ENCODE data around the gene APOL3. TPM values are rescaled to one million over a fixed set of nuclear protein-coding genes. Genes with fewer than 3 reads are reported as not detected.

The APOL3 gene
- total RNA-seq, 5 donors from 2014 or later (not counting 1 experiment from before 2014, with no cell fraction given): 152 to 191 (median 167) TPM

DNA sequence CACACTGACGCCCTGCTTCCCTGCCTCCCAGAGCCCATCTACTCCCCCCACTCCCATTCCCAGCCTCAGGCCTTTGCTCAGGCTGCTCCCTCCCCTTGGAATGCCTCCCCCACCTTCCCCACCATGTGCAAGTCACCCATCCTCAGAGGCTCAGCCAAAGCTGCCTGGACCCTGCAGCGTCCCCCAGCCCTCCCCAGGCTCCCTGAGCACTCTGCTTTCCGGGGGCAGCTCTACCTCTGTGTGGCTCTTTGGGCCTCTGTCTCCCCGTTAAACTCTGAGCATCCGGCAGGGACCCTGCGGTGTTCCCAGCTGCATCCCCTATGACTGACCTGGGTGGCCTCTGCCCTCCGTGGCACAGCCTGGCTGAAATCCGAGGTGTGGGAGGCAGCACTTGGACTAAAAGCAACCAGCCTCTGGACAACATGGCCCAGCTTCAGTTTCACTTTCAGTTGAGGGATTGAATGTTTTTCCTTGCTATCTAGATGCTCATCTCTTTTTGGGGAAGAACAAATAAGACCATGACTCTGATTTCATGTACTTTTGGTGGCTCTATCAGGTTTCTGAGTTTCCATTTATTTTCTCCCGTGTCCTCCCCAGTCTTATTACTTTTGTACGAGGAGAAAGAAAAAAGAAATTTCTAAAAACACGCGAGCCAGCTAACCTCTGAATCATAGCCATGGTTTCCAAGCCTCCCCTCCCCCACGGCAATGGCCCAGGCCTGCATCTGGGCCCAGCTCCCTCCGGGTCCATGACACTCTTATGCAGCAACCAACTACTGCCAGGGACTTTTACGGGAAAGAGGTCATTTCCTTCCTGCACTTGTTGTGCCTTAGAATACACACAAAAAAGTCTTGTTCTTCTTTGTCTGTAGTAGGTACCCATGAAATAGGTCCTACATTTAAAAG, 3.8 kb downstream of the APOL3 start:
- H3K36me3 Mint-ChIP-seq: peaks cover 40% of the 10 kb centered on the region

DNA sequence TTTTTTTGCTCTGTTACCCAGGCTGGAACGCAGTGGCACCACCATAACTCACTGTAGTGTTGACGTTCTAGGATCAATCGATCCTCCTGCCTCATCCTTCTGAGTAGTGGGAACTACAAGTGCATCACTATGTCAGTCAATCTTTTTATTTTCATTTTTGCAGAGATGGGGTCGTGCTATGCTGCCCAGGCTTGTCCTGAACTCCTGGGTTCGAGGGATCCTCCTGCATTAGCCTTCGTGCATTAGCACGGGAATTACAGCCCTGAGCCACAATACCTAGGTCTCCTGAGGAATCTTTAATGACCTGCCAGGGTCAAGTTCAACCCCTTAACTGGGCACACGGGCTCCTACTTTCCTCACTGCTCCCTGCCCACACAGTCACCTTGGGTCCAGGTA, 4.4 kb downstream of the APOL3 start:
- no peak for DNase-seq
- ChIA-PET CTCF (interaction anchor here (0.6 to 1.2 kb wide), 5 partner anchors 22 to 115 kb away, joined by 3 read pairs; no protein-coding TSS in a partner anchor), POLR2A (no interaction called here)
- no peaks in the 10 kb centered on the region for H3K27me3 ChIP-seq (replicated peaks in 1 of 2; ENCODE audit: control insufficient read depth in 2 of 2, extremely low read depth in 1 of 2, insufficient read depth in 2 of 2, low read length in 1 of 2)
- 62% methylated on average over 8 of the region's 8 CpGs for WGBS (ENCODE audit: insufficient coverage)
- peaks cover 25 to 82% of the 10 kb centered on the region in 2 experiments for H3K4me1 ChIP-seq (ENCODE audit: control insufficient read depth in 1 of 2, extremely low read depth in 1 of 2, insufficient read depth in 2 of 2, low read length in 2 of 2)
- peak overlapping the region; percentile 66 to 78 for H3K4me3 ChIP-seq (ENCODE audit: control insufficient read depth in 1 of 2, extremely low read depth in 1 of 2, low read length in 1 of 2)
- Mint-ChIP-seq H3K9me3 (peaks cover 0 to 4% (median 4%) of the 10 kb centered on the region in 3 donors), H3K27me3 (no peaks in the 10 kb centered on the region), H3K4me3 (peak overlapping the region; percentile 95 to 98 (median 96)), H3K27ac (peak overlapping the region; percentile 99 to 100), H3K4me1 (peaks cover 83 to 99% (median 98%) of the 10 kb centered on the region in 3 donors), H3K36me3 (peaks cover 45% of the 10 kb centered on the region)
- no peak for ATAC-seq (replicated peaks in 1 of 4)
- peaks cover 0 to 15% of the 10 kb centered on the region in 2 donors for H3K36me3 ChIP-seq (ENCODE audit: control insufficient read depth in 2 of 2, extremely low read depth in 1 of 2, insufficient read depth in 1 of 2, low read length in 1 of 2)
- no peaks in the 10 kb centered on the region for H3K9me3 ChIP-seq
- peak overlapping the region; percentile 95 for H3K27ac ChIP-seq (ENCODE audit: low read length)

More for the DNA sequence above, 3.8 kb downstream of the APOL3 start:
- Histone ChIP-seq H3K27ac (ENCODE audit: low read length) (peak overlapping the region; percentile 95), H3K9me3 (no peaks in the 10 kb centered on the region), H3K4me3 (ENCODE audit: control insufficient read depth in 1 of 2, extremely low read depth in 1 of 2, low read length in 1 of 2) (peak overlapping the region; percentile 66 to 78), H3K27me3 (replicated peaks in 1 of 2; ENCODE audit: control insufficient read depth in 2 of 2, extremely low read depth in 1 of 2, insufficient read depth in 2 of 2, low read length in 1 of 2) (no peaks in the 10 kb centered on the region), H3K36me3 (ENCODE audit: control insufficient read depth in 2 of 2, extremely low read depth in 1 of 2, insufficient read depth in 1 of 2, low read length in 1 of 2) (peaks cover 0 to 15% of the 10 kb centered on the region in 2 donors), H3K4me1 (ENCODE audit: control insufficient read depth in 1 of 2, extremely low read depth in 1 of 2, insufficient read depth in 2 of 2, low read length in 2 of 2) (peaks cover 29 to 85% of the 10 kb centered on the region in 2 experiments)
- no peaks in the 10 kb centered on the region for H3K27me3 Mint-ChIP-seq
- ChIA-PET CTCF (interaction anchor here (0.6 to 1.4 kb wide), 5 partner anchors 12 to 66 kb away, joined by 3 to 5 read pairs (median 3); no protein-coding TSS in a partner anchor), POLR2A (interaction anchor here in 1 of 2 donors (0.9 kb wide), 1 partner anchor 17 kb away, joined by 3 read pairs; no protein-coding TSS in a partner anchor)
- peaks cover 0 to 4% (median 3%) of the 10 kb centered on the region in 3 donors for H3K9me3 Mint-ChIP-seq
- DNase-seq (peak in 34 of 35 experiments; percentile 41 to 86 (median 71)), ATAC-seq (replicated peaks in 1 of 4) (peak; percentile 25 to 70 (median 34))
- WGBS (ENCODE audit: insufficient coverage): 11% methylated on average over 9 of the region's 15 CpGs
- H3K4me1 Mint-ChIP-seq: peaks cover 83 to 99% (median 98%) of the 10 kb centered on the region in 3 donors
- H3K27ac Mint-ChIP-seq: peak overlapping the region; percentile 99 to 100
- peak overlapping the region; percentile 95 to 98 (median 96) for H3K4me3 Mint-ChIP-seq

DNA sequence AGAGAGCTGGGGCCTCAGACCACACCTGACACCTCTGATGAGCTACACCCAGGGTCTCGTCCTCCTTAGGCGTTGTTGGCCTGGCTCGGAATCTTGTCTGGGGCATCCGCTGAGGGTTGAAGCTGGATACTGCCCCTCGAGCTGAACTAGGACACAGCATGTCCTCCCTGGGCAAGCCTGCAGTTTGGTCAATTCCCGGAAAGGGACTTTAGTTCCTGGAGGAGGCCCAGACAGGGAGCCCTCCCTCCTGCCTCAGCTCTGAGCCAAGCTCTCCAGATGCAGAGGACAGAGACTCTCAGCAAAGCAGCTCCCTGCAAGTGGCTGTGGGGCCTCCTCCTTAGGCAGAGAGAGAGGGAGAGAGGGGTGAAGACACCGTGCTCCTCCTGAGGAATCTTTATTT, 4.9 kb downstream of the APOL3 start:
- Histone ChIP-seq H3K27ac (ENCODE audit: low read length) (peak overlapping the region; percentile 95), H3K4me1 (ENCODE audit: control insufficient read depth in 1 of 2, extremely low read depth in 1 of 2, insufficient read depth in 2 of 2, low read length in 2 of 2) (peaks cover 22 to 78% of the 10 kb centered on the region in 2 experiments), H3K9me3 (no peaks in the 10 kb centered on the region), H3K4me3 (ENCODE audit: control insufficient read depth in 1 of 2, extremely low read depth in 1 of 2, low read length in 1 of 2) (peak overlapping the region in 1 of 2 donors; percentile 66), H3K27me3 (replicated peaks in 1 of 2; ENCODE audit: control insufficient read depth in 2 of 2, extremely low read depth in 1 of 2, insufficient read depth in 2 of 2, low read length in 1 of 2) (no peaks in the 10 kb centered on the region), H3K36me3 (ENCODE audit: control insufficient read depth in 2 of 2, extremely low read depth in 1 of 2, insufficient read depth in 1 of 2, low read length in 1 of 2) (peaks cover 0 to 15% of the 10 kb centered on the region in 2 donors)
- Mint-ChIP-seq H3K36me3 (peaks cover 49% of the 10 kb centered on the region), H3K4me1 (peaks cover 83 to 99% (median 98%) of the 10 kb centered on the region in 3 donors), H3K27me3 (no peaks in the 10 kb centered on the region), H3K27ac (peak overlapping the region; percentile 99 to 100), H3K4me3 (peak overlapping the region; percentile 95 to 98 (median 96)), H3K9me3 (peaks cover 0 to 4% (median 4%) of the 10 kb centered on the region in 3 donors)
- no peak for DNase-seq
- ChIA-PET POLR2A (no interaction called here), CTCF (interaction anchor here in 1 of 2 donors (0.7 to 1.2 kb wide), 2 partner anchors 22 to 114 kb away, joined by 3 read pairs; no protein-coding TSS in a partner anchor)
- WGBS (ENCODE audit: insufficient coverage): 89% methylated on average over 6 of the region's 7 CpGs
- no peak for ATAC-seq (replicated peaks in 1 of 4)

DNA sequence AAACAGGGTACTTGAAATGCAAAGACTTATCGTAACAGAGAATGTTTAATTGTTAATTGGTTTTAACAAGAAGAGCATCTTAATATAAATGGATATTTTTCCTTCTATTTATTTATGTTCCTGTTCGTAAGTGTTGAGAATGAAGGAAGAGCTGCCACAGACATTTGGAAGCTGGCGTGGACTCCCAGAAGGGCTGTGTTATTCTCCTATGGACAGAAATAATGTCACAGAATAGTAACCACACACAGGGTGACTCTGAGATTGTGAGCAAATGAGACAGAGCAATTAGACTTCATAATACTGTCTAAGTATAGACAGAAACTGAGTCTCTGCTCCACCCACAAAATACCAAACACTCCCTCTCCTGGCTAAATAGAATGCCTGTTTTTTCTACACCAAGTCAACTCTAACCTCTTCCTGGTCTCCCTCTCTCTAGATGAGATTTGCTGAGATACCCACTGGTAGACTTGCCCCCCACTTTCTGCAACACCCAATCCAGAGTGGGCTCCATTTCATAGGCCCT, 6.1 kb downstream of the APOL3 start:
- WGBS (ENCODE audit: insufficient coverage): no CpG with 5 or more reads among the region's 3 CpGs
- CTCF ChIA-PET: no interaction called here
- no peak for ATAC-seq (replicated peaks in 1 of 4)
- no peak for DNase-seq
- Histone ChIP-seq H3K36me3 (ENCODE audit: control insufficient read depth in 2 of 2, extremely low read depth in 1 of 2, insufficient read depth in 1 of 2, low read length in 1 of 2) (peaks cover 0 to 22% of the 10 kb centered on the region in 2 donors), H3K27ac (ENCODE audit: low read length) (peak overlapping the region; percentile 95), H3K4me3 (ENCODE audit: control insufficient read depth in 1 of 2, extremely low read depth in 1 of 2, low read length in 1 of 2) (no peak overlapping the region), H3K27me3 (replicated peaks in 1 of 2; ENCODE audit: control insufficient read depth in 2 of 2, extremely low read depth in 1 of 2, insufficient read depth in 2 of 2, low read length in 1 of 2) (no peaks in the 10 kb centered on the region), H3K4me1 (ENCODE audit: control insufficient read depth in 1 of 2, extremely low read depth in 1 of 2, insufficient read depth in 2 of 2, low read length in 2 of 2) (peaks cover 19 to 74% of the 10 kb centered on the region in 2 experiments), H3K9me3 (no peaks in the 10 kb centered on the region)
- Mint-ChIP-seq H3K36me3 (peaks cover 58% of the 10 kb centered on the region), H3K4me1 (peaks cover 93 to 98% (median 98%) of the 10 kb centered on the region in 3 donors), H3K9me3 (peaks cover 0 to 4% (median 4%) of the 10 kb centered on the region in 3 donors), H3K4me3 (peak overlapping the region; percentile 95 to 98 (median 96)), H3K27me3 (no peaks in the 10 kb centered on the region), H3K27ac (peak overlapping the region; percentile 99 to 100)
- POLR2A ChIA-PET: no interaction called here

DNA sequence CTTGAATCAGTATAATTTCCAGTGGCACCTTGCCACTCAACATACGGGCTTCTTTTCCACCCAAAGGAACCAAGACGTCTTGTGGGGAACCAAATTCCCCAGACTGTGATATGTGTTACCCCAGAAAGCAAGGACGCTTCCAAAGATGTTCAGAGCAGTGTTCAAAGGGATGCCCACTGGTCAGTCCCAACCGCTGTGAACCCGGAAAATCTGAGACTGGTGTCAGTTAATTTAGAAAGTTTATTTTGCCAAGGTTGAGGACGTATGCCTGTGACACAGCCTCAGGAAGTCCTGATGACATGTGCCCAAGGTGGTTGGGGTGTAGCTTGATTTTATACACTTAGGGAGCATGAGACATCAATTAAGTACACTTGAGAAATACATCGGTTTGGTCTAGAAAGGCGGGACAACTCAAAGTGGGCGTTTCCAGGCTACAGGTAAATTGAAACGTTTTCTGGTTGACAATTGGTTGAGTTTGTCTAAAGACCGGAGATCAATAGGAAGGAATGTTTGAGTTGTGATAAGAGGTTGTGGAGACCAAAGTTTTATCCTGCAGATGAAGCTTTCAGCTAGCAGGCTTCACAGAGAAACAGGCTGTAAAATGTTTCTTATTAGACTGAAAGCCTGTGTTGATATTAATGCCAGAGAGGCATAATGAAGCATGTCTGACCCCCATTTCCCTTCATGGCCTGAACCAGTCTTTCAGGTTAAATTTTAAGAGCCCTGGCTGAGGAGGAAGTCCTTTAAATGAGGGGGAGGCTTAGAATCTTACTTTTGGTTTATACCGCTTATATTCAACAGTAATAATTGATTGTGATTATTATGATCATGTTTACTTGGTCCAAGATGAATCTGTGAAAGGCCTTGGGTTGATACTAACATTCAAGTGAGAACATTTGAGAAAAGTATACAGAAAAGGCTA, 6.8 kb downstream of the APOL3 start:
- WGBS (ENCODE audit: insufficient coverage): 81% methylated on average over 8 of the region's 12 CpGs
- H3K9me3 Mint-ChIP-seq: peaks cover 0 to 4% (median 4%) of the 10 kb centered on the region in 3 donors
- DNase-seq: no peak
- peaks cover 91 to 96% (median 93%) of the 10 kb centered on the region in 3 donors for H3K4me1 Mint-ChIP-seq
- Histone ChIP-seq H3K36me3 (ENCODE audit: control insufficient read depth in 2 of 2, extremely low read depth in 1 of 2, insufficient read depth in 1 of 2, low read length in 1 of 2) (peaks cover 0 to 30% of the 10 kb centered on the region in 2 donors), H3K4me3 (ENCODE audit: control insufficient read depth in 1 of 2, extremely low read depth in 1 of 2, low read length in 1 of 2) (no peak overlapping the region), H3K27ac (ENCODE audit: low read length) (peak overlapping the region; percentile 43), H3K4me1 (ENCODE audit: control insufficient read depth in 1 of 2, extremely low read depth in 1 of 2, insufficient read depth in 2 of 2, low read length in 2 of 2) (peaks cover 13 to 70% of the 10 kb centered on the region in 2 experiments), H3K9me3 (no peaks in the 10 kb centered on the region), H3K27me3 (replicated peaks in 1 of 2; ENCODE audit: control insufficient read depth in 2 of 2, extremely low read depth in 1 of 2, insufficient read depth in 2 of 2, low read length in 1 of 2) (no peaks in the 10 kb centered on the region)
- peak overlapping the region; percentile 42 to 98 (median 96) for H3K4me3 Mint-ChIP-seq
- POLR2A ChIA-PET: interaction anchor here in 1 of 2 donors (1.2 kb wide), 1 partner anchor 12 kb away, joined by 4 read pairs; no protein-coding TSS in a partner anchor
- peaks cover 60% of the 10 kb centered on the region for H3K36me3 Mint-ChIP-seq
- ATAC-seq (replicated peaks in 1 of 4): no peak
- H3K27ac Mint-ChIP-seq: peak overlapping the region; percentile 99 to 100
- CTCF ChIA-PET: interaction anchor here in 1 of 2 donors (1.5 to 2.7 kb wide), 2 partner anchors 9 to 24 kb away, joined by 3 to 8 read pairs; no protein-coding TSS in a partner anchor
- no peaks in the 10 kb centered on the region for H3K27me3 Mint-ChIP-seq
